SJSA1 (cell line): ENCODE results near the gene MYL3. TPM values are rescaled to one million over a fixed set of nuclear protein-coding genes. Genes with fewer than 3 reads are reported as not detected.

Experiments
- DNase-seq, 2 experiments: peaks; one replicate each; pipeline ENCODE4 v3.0.0-alpha.2; 2015 to 2020; ENCODE audit warnings: low spot score in 2 of 2, low read depth in 1 of 2
- H3K27ac ChIP-seq: fragments of 250-450 bp; sonication (Bioruptor Pico); 2 replicates; pipeline ENCODE4 v1.5.1; 2020; ENCODE audit warnings: mild to moderate bottlenecking, moderate library complexity
- H3K27me3 ChIP-seq: fragments of 250-450 bp; sonication (Bioruptor Pico); replicated peaks from 2 replicates; pipeline ENCODE4 v1.5.1; 2020; ENCODE audit warnings: mild to moderate bottlenecking, moderate library complexity
- H3K36me3 ChIP-seq: fragments of 250-450 bp; sonication (Bioruptor Pico); 2 replicates; pipeline ENCODE4 v1.5.1; 2020; ENCODE audit warnings: mild to moderate bottlenecking
- H3K4me1 ChIP-seq: fragments of 250-450 bp; sonication (Bioruptor Pico); replicated peaks from 2 replicates; pipeline ENCODE4 v1.6.1; 2021; ENCODE audit warnings: mild to moderate bottlenecking
- H3K4me3 ChIP-seq: fragments of 250-450 bp; sonication (Bioruptor Pico); 2 replicates; pipeline ENCODE4 v1.5.1; 2020; ENCODE audit warnings: mild to moderate bottlenecking
- H3K9me3 ChIP-seq: fragments of 250-450 bp; sonication (Bioruptor Pico); replicated peaks from 2 replicates; pipeline ENCODE4 v1.5.1; 2020; ENCODE audit warnings: mild to moderate bottlenecking
- total RNA-seq: library from RNA; depleted of rRNA; stranded (reverse); fragments of >200 nt; shearing (Covaris generic); gene quantifications from 2 replicates; pipeline ENCODE4 v1.2.3, GENCODE V29; 2014

MYL3 gene
- total RNA-seq, 1 experiment from 2014 or later = not detected

DNA sequence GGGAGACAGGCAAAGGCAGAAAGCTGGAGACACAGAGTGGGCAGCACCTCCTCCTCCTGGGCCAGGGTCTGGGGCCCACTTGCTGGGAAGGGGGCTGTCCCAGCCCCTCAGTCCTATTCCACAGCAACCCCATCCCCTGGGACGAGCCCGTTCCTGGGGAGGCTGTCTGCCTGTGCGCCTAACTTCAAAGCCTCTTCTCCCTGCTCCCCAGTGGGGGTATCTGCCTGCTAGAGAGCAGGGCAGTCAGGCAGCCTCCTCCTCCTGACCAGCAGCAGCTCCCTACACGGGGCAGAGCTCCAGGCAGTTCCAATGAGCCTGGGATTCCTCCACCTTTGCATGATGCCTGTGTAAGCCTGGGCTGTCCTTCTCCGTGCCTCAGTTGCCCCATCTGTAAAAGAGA lies 21.2 kb upstream of the MYL3 start:
- Histone ChIP-seq H3K4me3 (no peak overlapping the region), H3K4me1 (peaks cover 10% of the 10 kb centered on the region), H3K27me3 (peaks cover 38% of the 10 kb centered on the region), H3K27ac (no peak overlapping the region), H3K9me3 (no peaks in the 10 kb centered on the region), H3K36me3 (no peaks in the 10 kb centered on the region)
- DNase-seq = no peak

DNA sequence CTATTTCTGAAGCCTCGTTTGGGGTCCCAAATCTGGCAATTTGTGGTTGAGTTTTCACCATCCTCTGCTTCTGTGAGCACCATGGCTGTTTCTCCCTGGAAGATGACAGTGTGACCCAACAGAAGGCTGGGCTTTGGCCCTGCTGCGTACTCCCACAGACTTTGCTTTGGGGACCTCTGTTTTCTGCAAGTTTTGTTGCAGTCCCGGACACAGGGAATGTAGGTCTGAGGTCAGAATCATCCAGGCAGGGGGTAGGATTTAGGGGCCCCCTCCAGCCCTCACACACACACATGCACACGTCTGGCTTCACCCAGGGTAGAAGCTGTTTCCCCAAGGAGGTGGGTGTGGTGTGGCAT lies 20.6 kb upstream of the MYL3 start:
- H3K4me3 ChIP-seq = no peak overlapping the region
- H3K4me1 ChIP-seq = peaks cover 10% of the 10 kb centered on the region
- no peak for DNase-seq
- no peaks in the 10 kb centered on the region for H3K36me3 ChIP-seq
- H3K27me3 ChIP-seq = peaks cover 38% of the 10 kb centered on the region
- H3K27ac ChIP-seq = no peak overlapping the region
- no peaks in the 10 kb centered on the region for H3K9me3 ChIP-seq

GRCh38 chr3:46883054-46883829 lies 20.0 kb upstream of the MYL3 start:
- Histone ChIP-seq H3K9me3 (no peaks in the 10 kb centered on the region), H3K4me1 (peaks cover 10% of the 10 kb centered on the region), H3K27me3 (peaks cover 38% of the 10 kb centered on the region), H3K4me3 (peak overlapping the region; percentile 22; the same call in 1 of the 2 replicates), H3K36me3 (no peaks in the 10 kb centered on the region), H3K27ac (no peak overlapping the region)
- DNase-seq = no peak

GRCh38 chr3:46882377-46883053 lies 19.3 kb upstream of the MYL3 start:
- H3K9me3 ChIP-seq = no peaks in the 10 kb centered on the region
- H3K36me3 ChIP-seq = no peaks in the 10 kb centered on the region
- H3K27me3 ChIP-seq = peaks cover 36% of the 10 kb centered on the region
- no peak overlapping the region for H3K27ac ChIP-seq
- DNase-seq = peak in 1 of 2 experiments; percentile 41
- peak overlapping the region; percentile 35 for H3K4me3 ChIP-seq
- H3K4me1 ChIP-seq = peaks cover 10% of the 10 kb centered on the region

DNA sequence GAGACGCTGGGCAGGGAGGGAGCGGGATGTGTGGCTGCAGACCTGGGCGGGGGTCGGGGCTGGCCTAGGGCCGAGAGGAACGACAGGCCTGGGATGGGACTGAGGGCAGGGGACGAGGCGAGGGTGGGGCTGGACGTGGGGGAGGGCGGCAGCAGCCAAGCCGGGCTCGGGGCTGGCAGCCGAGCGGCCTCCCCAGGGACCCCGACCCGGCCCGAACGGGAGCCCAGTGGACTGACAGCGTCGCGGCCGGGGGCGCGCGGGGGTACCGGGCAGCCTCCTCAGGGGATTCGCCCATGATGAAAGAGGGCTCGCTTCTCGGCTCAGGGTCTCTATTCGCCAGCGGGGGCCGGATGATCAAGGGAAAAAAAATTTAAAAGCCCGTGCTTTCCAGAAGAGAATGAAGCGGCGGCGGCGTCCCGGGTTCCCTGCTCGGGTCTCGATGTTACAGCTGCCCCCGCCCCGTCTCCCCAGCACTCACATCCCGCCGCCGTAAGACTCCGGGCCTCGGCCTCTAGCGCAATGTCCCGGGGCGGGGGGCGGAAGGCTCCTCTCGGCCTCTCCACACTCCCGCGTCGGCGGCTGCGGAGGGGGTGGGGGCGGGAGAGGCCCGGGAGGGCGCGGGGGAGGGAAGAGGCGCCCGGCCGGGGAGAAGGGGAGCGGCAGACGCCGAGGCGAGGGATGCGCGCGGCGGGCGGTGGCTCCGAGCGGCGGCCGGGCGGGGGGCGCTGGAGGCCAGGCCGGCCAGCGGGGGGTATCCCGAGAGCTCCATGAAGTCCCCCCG lies 18.5 kb upstream of the MYL3 start:
- Histone ChIP-seq H3K4me3 (peak overlapping the region; percentile 35), H3K9me3 (no peaks in the 10 kb centered on the region), H3K4me1 (peaks cover 10% of the 10 kb centered on the region), H3K36me3 (no peaks in the 10 kb centered on the region), H3K27ac (no peak overlapping the region), H3K27me3 (peaks cover 35% of the 10 kb centered on the region)
- DNase-seq = no peak

GRCh38 chr3:46880884-46881595 lies 17.8 kb upstream of the MYL3 start:
- H3K27ac ChIP-seq = no peak overlapping the region

GRCh38 chr3:46878781-46879436 lies 15.7 kb upstream of the MYL3 start:
- Histone ChIP-seq H3K27ac (no peak overlapping the region), H3K4me1 (peaks cover 20% of the 10 kb centered on the region), H3K36me3 (no peaks in the 10 kb centered on the region), H3K9me3 (no peaks in the 10 kb centered on the region), H3K27me3 (peaks cover 22% of the 10 kb centered on the region), H3K4me3 (no peak overlapping the region)
- DNase-seq = no peak

More at GRCh38 chr3:46880884-46881595, 17.8 kb upstream of the MYL3 start:
- H3K27me3 ChIP-seq = peaks cover 32% of the 10 kb centered on the region
- H3K4me1 ChIP-seq = peaks cover 10% of the 10 kb centered on the region
- DNase-seq = no peak
- no peaks in the 10 kb centered on the region for H3K36me3 ChIP-seq
- H3K4me3 ChIP-seq = no peak overlapping the region
- no peaks in the 10 kb centered on the region for H3K9me3 ChIP-seq

DNA sequence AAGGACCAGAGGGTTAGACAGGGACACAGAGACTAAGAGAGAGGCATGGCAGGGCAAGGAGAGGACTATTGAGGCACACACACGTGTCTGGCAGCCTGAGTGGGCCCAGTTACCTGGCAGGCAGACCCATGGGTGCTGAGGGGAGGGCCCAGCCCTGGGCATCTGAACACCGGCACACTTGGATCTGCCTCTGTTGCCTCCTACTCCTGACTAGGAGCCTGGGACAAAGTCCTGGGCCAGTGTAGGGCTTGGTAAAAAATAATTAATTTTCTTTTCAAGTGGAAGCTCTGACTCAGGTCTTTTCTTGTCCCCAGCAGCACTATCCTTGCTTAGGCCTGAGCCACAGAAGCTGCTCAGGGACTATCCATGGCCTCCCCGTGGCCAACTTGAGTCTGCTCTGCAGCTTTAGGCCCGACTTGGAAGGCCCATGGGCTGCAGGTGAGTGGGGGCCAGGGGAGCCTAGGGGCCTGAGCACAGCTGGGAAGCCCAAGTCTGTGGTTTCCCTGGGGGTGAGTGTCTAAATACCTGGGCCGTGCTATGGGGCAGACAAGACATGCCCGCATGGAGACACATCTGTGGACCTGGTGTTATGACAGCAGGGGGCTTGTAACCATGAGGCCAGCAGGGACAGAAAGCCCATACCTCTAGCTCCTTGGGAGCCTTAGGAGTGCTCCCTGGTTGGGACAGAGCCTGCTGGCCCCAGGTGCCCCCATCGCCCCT lies 14.3 kb upstream of the MYL3 start, which contains the start of gene PTH1R:
TSS of gene PTH1R (plus strand) at position 316 of the 720 bp plus-strand sequence. CDS start 5,839 bp downstream, outside the sequence.
- Histone ChIP-seq H3K4me1 (peaks cover 15% of the 10 kb centered on the region), H3K27me3 (peaks cover 13% of the 10 kb centered on the region), H3K36me3 (no peaks in the 10 kb centered on the region), H3K9me3 (no peaks in the 10 kb centered on the region), H3K4me3 (no peak within 1 kb of the TSS), H3K27ac (no peak within 1 kb of the TSS)
- no peak for DNase-seq

- no peak overlapping the region for H3K27ac ChIP-seq
- H3K9me3 ChIP-seq = no peaks in the 10 kb centered on the region
- no peak overlapping the region for H3K4me3 ChIP-seq
- H3K36me3 ChIP-seq = no peaks in the 10 kb centered on the region
- no peak for DNase-seq
- peaks cover 11% of the 10 kb centered on the region for H3K4me1 ChIP-seq
- peaks cover 5% of the 10 kb centered on the region for H3K27me3 ChIP-seq
These were observed 13.4 kb upstream of the MYL3 start for GRCh38 chr3:46876313-46877300.

DNA sequence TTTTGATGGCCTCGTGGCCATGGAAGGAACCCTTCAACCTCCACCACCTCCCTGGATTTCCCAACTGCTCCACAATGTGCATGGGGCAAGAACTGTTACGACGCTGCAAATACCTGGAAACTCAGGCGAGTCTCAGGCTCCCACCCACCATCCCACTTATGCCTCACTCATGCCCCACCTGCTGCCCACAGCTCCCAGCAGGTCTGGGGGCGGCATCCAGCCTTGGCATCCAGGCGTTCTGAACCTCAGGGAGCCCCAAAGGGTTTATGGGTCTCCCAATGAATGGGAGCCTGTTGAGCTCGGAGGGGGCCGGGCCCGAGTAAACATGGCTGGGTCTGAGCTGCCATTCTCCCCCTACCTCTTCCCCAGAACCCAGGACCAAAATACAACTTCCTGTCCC lies 12.3 kb upstream of the MYL3 start:
- Histone ChIP-seq H3K27ac (no peak overlapping the region), H3K27me3 (no peaks in the 10 kb centered on the region), H3K4me1 (peaks cover 11% of the 10 kb centered on the region), H3K9me3 (no peaks in the 10 kb centered on the region), H3K36me3 (no peaks in the 10 kb centered on the region), H3K4me3 (no peak overlapping the region)
- DNase-seq = no peak

DNA sequence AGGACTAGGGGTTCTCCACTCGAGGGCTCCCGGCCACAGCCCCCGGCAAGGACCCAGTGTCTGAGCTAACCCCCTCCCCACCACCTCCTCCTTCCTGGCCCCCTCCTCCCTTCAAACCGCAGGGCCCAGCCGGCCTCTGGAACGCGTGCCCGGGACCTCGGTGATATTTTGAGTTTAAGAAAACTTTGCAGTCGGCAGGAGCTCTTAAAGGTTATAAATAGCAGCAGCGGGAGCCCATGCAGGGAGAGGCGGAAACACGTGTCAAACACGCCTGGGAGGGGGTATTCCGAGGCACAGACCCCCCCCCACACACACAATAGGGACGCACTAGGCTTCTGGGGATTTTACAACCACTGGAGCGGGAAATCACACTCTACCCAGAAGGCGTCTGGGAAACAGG lies 11.2 kb upstream of the MYL3 start:
- H3K9me3 ChIP-seq = no peaks in the 10 kb centered on the region
- no peak overlapping the region for H3K4me3 ChIP-seq
- H3K4me1 ChIP-seq = peaks cover 11% of the 10 kb centered on the region
- no peak for DNase-seq
- H3K27ac ChIP-seq = no peak overlapping the region
- H3K27me3 ChIP-seq = no peaks in the 10 kb centered on the region
- H3K36me3 ChIP-seq = no peaks in the 10 kb centered on the region

GRCh38 chr3:46873521-46873920 lies 10.3 kb upstream of the MYL3 start:
- no peak overlapping the region for H3K4me3 ChIP-seq
- H3K27ac ChIP-seq = no peak overlapping the region
- no peak for DNase-seq
- H3K27me3 ChIP-seq = no peaks in the 10 kb centered on the region
- H3K9me3 ChIP-seq = no peaks in the 10 kb centered on the region
- no peaks in the 10 kb centered on the region for H3K36me3 ChIP-seq
- peaks cover 11% of the 10 kb centered on the region for H3K4me1 ChIP-seq
